Upper lobe of left lung (tissue), 4 donors: ENCODE results near the gene RAVER2.

ENCODE experiments used
- EP300 ChIP-seq, 4 donors: sonication (generic); formaldehyde crosslinking; IDR thresholded peaks; one replicate each; pipeline ENCODE4 v1.5.1; 2017; ENCODE audit warnings: antibody characterized with exemption in 4 of 4, control low read depth in 2 of 4
- POLR2A ChIP-seq, 4 donors: fragments of 450-650 bp; IDR thresholded peaks; one replicate each; pipeline ENCODE4 v1.5.1; 2016 to 2017; ENCODE audit warnings: antibody characterized with exemption in 4 of 4, mild to moderate bottlenecking in 2 of 4
- POLR2AphosphoS5 ChIP-seq, 2 donors: sonication (generic); formaldehyde crosslinking; IDR thresholded peaks; one replicate each; pipeline ENCODE4 v1.5.1; 2017; ENCODE audit warnings: antibody characterized with exemption in 2 of 2
- TF ChIP-seq, protein P1 (sequence below), 6 experiments: fragments of 450-650 bp in 4 of 6; fragments of 200-600 bp in 2 of 6; sonication (generic) in 2 of 6; IDR thresholded peaks; one replicate each; pipeline ENCODE4 v1.5.1; 2016 to 2019; ENCODE audit warnings: antibody characterized with exemption in 6 of 6

DNA sequence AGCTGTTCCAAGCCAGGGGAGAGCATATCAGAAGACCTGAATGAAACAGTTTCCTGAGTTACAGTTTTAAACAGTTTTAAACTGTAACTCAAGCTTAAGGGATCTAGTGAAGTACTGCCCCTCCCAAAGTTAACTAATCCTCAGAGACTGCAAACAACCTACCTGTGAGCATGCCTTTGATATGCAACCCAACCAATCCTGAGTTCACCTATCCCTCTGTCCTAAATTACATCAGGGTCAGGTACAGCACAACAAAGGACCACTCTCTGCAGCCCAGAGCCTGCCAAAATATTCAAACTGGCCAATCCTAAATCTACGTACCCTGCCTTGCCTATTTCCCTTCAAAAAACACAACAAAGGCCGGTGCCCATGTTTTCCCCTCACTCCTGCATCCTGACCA lies 32.8 kb upstream of the RAVER2 start:
- no peak for TF ChIP-seq POLR2A (IDR thresholded peaks at IDR 0.05)
- TF ChIP-seq, protein P1, sequence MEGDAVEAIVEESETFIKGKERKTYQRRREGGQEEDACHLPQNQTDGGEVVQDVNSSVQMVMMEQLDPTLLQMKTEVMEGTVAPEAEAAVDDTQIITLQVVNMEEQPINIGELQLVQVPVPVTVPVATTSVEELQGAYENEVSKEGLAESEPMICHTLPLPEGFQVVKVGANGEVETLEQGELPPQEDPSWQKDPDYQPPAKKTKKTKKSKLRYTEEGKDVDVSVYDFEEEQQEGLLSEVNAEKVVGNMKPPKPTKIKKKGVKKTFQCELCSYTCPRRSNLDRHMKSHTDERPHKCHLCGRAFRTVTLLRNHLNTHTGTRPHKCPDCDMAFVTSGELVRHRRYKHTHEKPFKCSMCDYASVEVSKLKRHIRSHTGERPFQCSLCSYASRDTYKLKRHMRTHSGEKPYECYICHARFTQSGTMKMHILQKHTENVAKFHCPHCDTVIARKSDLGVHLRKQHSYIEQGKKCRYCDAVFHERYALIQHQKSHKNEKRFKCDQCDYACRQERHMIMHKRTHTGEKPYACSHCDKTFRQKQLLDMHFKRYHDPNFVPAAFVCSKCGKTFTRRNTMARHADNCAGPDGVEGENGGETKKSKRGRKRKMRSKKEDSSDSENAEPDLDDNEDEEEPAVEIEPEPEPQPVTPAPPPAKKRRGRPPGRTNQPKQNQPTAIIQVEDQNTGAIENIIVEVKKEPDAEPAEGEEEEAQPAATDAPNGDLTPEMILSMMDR (IDR thresholded peaks at IDR 0.05), result no peak
- no peak for TF ChIP-seq EP300 (IDR thresholded peaks at IDR 0.05)
- no peak for TF ChIP-seq POLR2AphosphoS5 (IDR thresholded peaks at IDR 0.05)
